Measurements from ENCODE around the gene NANS.
"Not testable (repeated sequence)": the region's sequence is repeated elsewhere in the genome, so short reads cannot be mapped to it uniquely, and the experiment has no call there.

The NANS gene

DNA sequence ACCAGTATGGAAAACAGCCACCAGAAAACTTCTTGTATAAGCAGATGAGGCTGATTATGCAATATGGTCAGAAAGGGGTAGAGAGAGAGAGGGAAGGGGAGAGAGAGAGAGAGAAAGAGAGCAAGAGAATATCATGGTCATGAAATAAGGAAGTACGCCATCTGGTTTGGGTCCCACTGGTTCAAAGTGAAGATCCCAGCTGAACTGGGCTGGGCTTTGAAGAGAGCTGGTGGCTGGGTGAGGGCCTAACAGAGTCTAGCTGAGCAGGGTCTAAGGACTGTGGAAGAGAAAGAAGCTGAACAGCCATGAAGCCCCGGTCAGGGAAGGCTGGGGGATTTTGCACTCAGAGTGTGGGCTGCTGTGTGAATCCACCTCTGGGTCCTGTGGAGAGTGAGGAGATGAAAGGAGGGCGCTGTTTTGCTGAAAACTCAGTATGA is 47.9 kb downstream of the NANS start:
- no peak for DNase-seq

DNA sequence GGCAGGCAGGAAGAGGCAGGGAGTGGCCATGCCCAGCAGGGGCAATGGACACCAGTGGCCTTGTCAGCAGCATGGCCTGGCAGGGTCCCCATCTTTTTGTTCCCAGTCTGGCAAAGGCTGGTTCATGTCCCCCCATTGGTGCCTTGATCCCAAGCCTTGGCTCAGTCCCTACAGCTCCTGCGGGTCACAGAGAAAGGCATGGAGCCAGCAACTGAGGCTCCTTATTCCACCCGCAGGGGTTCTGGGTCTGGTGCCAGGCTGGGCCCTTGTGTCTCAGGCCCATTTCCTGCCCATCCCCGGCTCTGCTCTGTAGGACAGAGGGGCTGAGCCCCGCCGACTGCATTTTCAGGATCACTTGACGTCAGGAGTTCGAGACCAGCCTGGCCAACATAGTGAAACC is 48.5 kb downstream of the NANS start:
- DNase-seq, result no peak

GRCh38 chr9:98107926-98108325 is 51.4 kb downstream of the NANS start:
- no peak for DNase-seq

- DNase-seq, result no peak
These were observed 52.0 kb downstream of the NANS start for GRCh38 chr9:98108531-98109031.

GRCh38 chr9:98109052-98109451 is 52.5 kb downstream of the NANS start:
- DNase-seq, result no peak

- DNase-seq, result not testable (repeated sequence)
These were observed 60.6 kb downstream of the NANS start for GRCh38 chr9:98117097-98117496.

DNA sequence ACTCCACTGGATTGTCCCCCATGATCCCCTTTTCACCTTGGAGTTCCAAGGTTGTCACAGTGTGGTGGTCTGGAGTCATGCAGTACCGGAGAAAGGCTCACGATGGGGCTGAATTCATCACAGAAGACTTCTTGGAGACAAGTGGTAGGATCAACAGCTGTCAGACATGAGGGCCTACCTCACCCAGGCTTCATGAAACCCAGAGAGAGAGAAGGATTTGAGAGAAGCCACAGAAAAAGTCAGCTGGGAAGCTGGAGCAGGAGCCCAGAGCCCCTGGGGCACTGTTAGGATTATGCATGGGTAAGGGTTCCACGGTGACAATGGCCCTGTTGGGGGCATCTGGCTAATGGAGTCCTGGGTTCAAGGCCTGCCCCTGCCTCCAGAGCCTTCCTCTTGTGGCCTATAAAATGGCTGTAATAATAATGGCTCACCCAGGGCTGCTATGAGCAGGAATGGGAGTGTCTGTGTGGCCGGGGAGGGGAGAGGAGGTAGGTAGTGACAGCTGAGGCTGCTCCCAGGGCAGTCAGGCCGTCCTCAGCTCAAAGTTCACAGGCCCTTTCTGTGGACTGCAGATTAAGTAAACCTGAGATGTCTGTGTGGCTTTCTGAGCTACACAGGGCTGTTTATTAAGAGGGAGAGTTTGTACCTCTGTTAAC is 61.6 kb downstream of the NANS start:
- peak; percentile 49 for DNase-seq

GRCh38 chr9:98118640-98119601 is 62.4 kb downstream of the NANS start, which contains the start of gene TRIM14:
Gene TRIM14, minus strand, starts transcription at chr9:98119222. Its CDS starts 34 bp downstream, at chr9:98119188.
- DNase-seq, result peak; percentile 78

DNA sequence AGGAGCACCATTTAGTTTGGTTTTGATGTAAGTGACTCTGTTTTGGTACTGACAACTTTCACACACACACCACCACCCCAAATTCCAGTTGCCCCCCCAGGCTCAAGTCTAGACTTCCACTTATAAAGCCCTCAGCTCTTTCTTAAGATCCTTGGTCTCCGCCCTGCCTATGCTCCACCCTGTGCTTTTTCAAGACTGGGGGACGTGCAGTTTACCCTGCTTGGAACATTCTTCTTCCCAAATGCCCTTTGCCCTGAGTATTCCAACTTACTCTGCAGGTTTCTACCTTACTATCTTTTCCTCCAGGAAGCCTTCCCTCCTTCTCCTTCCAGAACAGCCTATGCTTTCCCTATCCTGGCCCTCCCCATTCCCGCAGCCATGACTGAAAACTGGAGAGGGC is 63.9 kb downstream of the NANS start:
- no peak for DNase-seq

- DNase-seq, result no peak
These were observed 64.5 kb downstream of the NANS start for GRCh38 chr9:98121058-98121457.

GRCh38 chr9:98124091-98124490 is 67.6 kb downstream of the NANS start:
- DNase-seq, result not testable (repeated sequence)

- DNase-seq, result no peak
These were observed 68.3 kb downstream of the NANS start for GRCh38 chr9:98124637-98125426.

GRCh38 chr9:98127226-98127625 is 70.7 kb downstream of the NANS start:
- DNase-seq, result no peak

GRCh38 chr9:98128316-98128715 is 71.8 kb downstream of the NANS start:
- DNase-seq, result no peak

DNA sequence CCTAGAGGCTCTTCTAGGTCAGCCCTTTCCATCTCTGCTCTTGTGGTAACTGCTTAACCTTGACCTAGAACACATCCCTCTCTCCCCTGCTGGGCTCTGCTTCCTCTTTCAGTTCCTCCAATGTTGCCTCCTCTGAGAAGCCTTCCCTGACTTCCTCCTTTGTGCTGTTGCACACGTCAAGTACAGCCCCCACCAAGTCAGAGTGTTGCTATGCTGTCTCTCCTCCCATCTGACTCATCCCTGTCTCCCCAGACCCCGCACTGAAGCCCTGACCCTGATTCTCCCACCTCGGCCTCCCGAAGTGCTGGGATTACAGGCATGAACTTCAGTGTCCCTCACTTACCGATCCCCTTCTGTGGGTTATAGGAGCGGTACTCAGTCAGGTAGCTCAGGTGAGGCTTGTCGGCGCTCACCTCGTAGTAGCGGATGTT is 72.9 kb downstream of the NANS start:
- no peak for DNase-seq

DNA sequence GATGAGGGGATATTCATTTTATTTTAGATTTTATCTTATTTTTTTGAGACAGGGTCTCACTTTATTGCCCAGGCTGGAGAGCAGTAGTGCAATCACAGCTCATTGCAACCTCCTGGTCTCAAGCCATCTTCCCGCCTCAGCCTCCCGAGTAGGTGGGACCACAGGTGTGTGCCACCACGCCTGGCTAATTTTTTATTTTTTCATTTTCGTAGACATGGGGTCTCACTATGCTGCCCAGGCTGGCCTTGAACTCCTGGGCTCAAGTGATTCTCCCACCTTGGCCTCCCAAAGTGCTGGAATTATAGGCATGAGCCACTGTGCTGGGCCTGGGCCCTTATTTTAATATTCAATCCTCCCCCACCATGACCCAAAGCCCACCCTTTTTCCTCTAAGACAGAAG is 73.5 kb downstream of the NANS start:
- DNase-seq, result not testable (repeated sequence)

DNA sequence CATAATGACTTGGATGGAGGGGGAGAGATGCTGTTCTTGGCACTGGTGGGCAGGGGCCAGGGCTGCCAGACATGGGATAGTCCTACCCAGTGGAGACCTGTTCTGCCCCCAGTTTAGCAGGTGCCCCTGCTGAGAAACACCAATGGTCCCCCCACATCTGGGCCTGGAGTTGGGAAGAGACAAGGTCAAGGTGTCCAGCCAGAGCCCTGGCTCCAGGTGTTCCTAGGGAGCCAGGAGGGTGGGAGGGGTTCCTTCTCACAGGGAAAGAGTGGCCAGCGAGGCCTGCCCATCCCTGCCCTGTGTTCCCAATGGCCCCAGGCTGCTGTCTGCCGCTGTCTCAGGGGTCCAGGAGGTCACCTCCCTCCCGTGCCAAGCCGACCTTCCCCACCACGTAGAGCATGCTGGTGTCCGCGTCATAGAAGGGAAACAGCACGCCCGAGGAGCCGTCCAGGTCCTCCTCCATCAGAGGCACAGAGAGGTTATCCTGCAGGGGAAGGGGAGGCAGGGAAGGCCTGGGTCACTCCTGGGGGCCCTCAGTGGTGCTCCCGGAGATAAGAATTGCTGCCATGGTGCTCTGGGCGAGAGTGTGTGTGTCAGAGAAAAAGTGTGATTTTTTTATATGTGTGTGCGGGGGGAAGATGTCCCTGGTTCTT is 74.2 kb downstream of the NANS start:
- no peak for DNase-seq

- DNase-seq, result no peak
These were observed 75.6 kb downstream of the NANS start for GRCh38 chr9:98132158-98132557.

Measured in stimulated activated CD8-positive, alpha-beta memory T cell treated with anti-CD3 and anti-CD28 coated beads, Interleukin-4, amount 100 ng/mL, for 48 hours (primary cell).